T1000 (cell line): ENCODE data around the gene SPINK1.
"Not testable (repeated sequence)": the region's sequence is repeated elsewhere in the genome, so short reads cannot be mapped to it uniquely, and the experiment has no call there.

Experiments
- DNase-seq: peaks from one replicate; lab custom pipeline; 2025; ENCODE audit warnings: mixed read lengths; lab: John Stamatoyannopoulos, UW

Gene SPINK1

GRCh38 chr5:147831465-147831864, at the start of gene SPINK1:
SPINK1 (minus strand) TSS chr5:147831671; CDS start chr5:147831577, 94 bp downstream.
- no peak for DNase-seq

GRCh38 chr5:147880487-147880886, 49.0 kb upstream of the SPINK1 start:
- DNase-seq = no peak

- no peak for DNase-seq
Observed at GRCh38 chr5:147879784-147880183, 48.3 kb upstream of the SPINK1 start.

GRCh38 chr5:147878066-147878759, 46.7 kb upstream of the SPINK1 start, which contains the start of gene SCGB3A2:
SCGB3A2 (plus strand) TSS chr5:147878711; CDS start chr5:147878804, 93 bp downstream.
- DNase-seq = no peak

- no peak for DNase-seq
Observed at GRCh38 chr5:147876626-147877025, 45.2 kb upstream of the SPINK1 start.

- DNase-seq = no peak
Observed at GRCh38 chr5:147876141-147876540, 44.7 kb upstream of the SPINK1 start.

- DNase-seq = no peak
Observed at GRCh38 chr5:147874910-147875367, 43.5 kb upstream of the SPINK1 start.

GRCh38 chr5:147874118-147874875, 42.8 kb upstream of the SPINK1 start:
- not testable (repeated sequence) for DNase-seq

GRCh38 chr5:147872744-147873435, 41.4 kb upstream of the SPINK1 start:
- DNase-seq = not testable (repeated sequence)

- DNase-seq = not testable (repeated sequence)
Observed at GRCh38 chr5:147871980-147872549, 40.6 kb upstream of the SPINK1 start.

- not testable (repeated sequence) for DNase-seq
Observed at GRCh38 chr5:147869892-147870291, 38.4 kb upstream of the SPINK1 start.

- no peak for DNase-seq
Observed at GRCh38 chr5:147869112-147869511, 37.6 kb upstream of the SPINK1 start.

GRCh38 chr5:147863454-147864158, 32.1 kb upstream of the SPINK1 start:
- DNase-seq = no peak

GRCh38 chr5:147860641-147861025, 29.2 kb upstream of the SPINK1 start:
- DNase-seq = no peak

GRCh38 chr5:147859962-147860640, 28.6 kb upstream of the SPINK1 start:
- no peak for DNase-seq

GRCh38 chr5:147858565-147858964, 27.1 kb upstream of the SPINK1 start:
- DNase-seq = no peak

- peak; percentile 4 for DNase-seq
Observed at GRCh38 chr5:147857302-147858129, 26.0 kb upstream of the SPINK1 start.

GRCh38 chr5:147856801-147857200, 25.3 kb upstream of the SPINK1 start:
- DNase-seq = no peak

GRCh38 chr5:147855774-147856069, 24.3 kb upstream of the SPINK1 start:
- DNase-seq = no peak
